Parathyroid adenoma (tissue), 2 donors: ENCODE measurements around the gene TUBB2B.
A peak's percentile ranks its signal among the peaks of the same experiment; 100 is the strongest.

ENCODE experiments used
- H2AFZ ChIP-seq: fragments of 300-600 bp; sonication (generic); one replicate; pipeline ENCODE4 v1.7.0; 2017; ENCODE audit warnings: antibody characterized with exemption, mild to moderate bottlenecking
- H3K27ac ChIP-seq: fragments of 300-600 bp; sonication (generic); one replicate; pipeline ENCODE4 v1.7.0; 2017
- H3K27me3 ChIP-seq: fragments of 300-600 bp; sonication (generic); one replicate; pipeline ENCODE4 v1.7.0; 2017; ENCODE audit warnings: low read length; ENCODE audit not compliant: control insufficient read depth, insufficient read depth
- H3K36me3 ChIP-seq: fragments of 300-600 bp; sonication (generic); one replicate; pipeline ENCODE4 v1.7.0; 2017; ENCODE audit warnings: low read length; ENCODE audit not compliant: control insufficient read depth, insufficient read depth
- H3K4me1 ChIP-seq: fragments of 300-600 bp; sonication (generic); one replicate; pipeline ENCODE4 v1.7.0; 2017; ENCODE audit warnings: control low read depth
- H3K4me2 ChIP-seq: fragments of 300-600 bp; sonication (generic); one replicate; pipeline ENCODE4 v1.7.0; 2017; ENCODE audit warnings: low read length
- H3K4me3 ChIP-seq: fragments of 300-600 bp; sonication (generic); one replicate; pipeline ENCODE4 v1.7.0; 2017; ENCODE audit warnings: low read depth, low read length
- H3K79me2 ChIP-seq: fragments of 300-600 bp; sonication (generic); one replicate; pipeline ENCODE4 v1.7.0; 2017; ENCODE audit warnings: control low read depth
- H3K9ac ChIP-seq: fragments of 300-600 bp; sonication (generic); one replicate; pipeline ENCODE4 v1.7.0; 2017; ENCODE audit warnings: mild to moderate bottlenecking
- H3K9me3 ChIP-seq: fragments of 300-600 bp; sonication (generic); one replicate; pipeline ENCODE4 v1.7.0; 2017; ENCODE audit warnings: low read length; ENCODE audit not compliant: control insufficient read depth
- CTCF ChIP-seq: fragments of 300-600 bp; sonication (generic); IDR thresholded peaks from one replicate; pipeline ENCODE4 v1.7.0; 2017; ENCODE audit warnings: antibody characterized with exemption, mild to moderate bottlenecking
- donor health status: primary hyperparathyroidism.

TUBB2B gene

GRCh38 chr6:3228771-3229565, 1.5 kb upstream of the TUBB2B start:
- Histone ChIP-seq H3K27me3 (peaks cover 10% of the 10 kb centered on the region), H3K9ac (no peak overlapping the region), H3K36me3 (no peaks in the 10 kb centered on the region), H3K27ac (no peak overlapping the region), H3K9me3 (no peaks in the 10 kb centered on the region), H3K4me2 (peak overlapping the region; percentile 60), H2AFZ (no peak overlapping the region), H3K79me2 (no peaks in the 10 kb centered on the region), H3K4me3 (no peak overlapping the region), H3K4me1 (peaks cover 8% of the 10 kb centered on the region)
- no peak for TF ChIP-seq CTCF

GRCh38 chr6:3228046-3228671, 706 bp upstream of the TUBB2B start:
- no peak for TF ChIP-seq CTCF
- Histone ChIP-seq H3K27me3 (peaks cover 10% of the 10 kb centered on the region), H3K36me3 (no peaks in the 10 kb centered on the region), H3K4me3 (no peak overlapping the region), H3K9me3 (no peaks in the 10 kb centered on the region), H3K27ac (no peak overlapping the region), H3K9ac (no peak overlapping the region), H3K79me2 (no peaks in the 10 kb centered on the region), H3K4me1 (peaks cover 8% of the 10 kb centered on the region), H2AFZ (peak overlapping the region; percentile 34), H3K4me2 (peak overlapping the region; percentile 55)

GRCh38 chr6:3226481-3227362, 731 bp downstream of the TUBB2B start:
- no peaks in the 10 kb centered on the region for H3K79me2 ChIP-seq
- H3K9me3 ChIP-seq: no peaks in the 10 kb centered on the region
- no peak overlapping the region for H3K9ac ChIP-seq
- no peak overlapping the region for H3K27ac ChIP-seq
- H2AFZ ChIP-seq: peak overlapping the region; percentile 25
- peak overlapping the region; percentile 11 for H3K4me3 ChIP-seq
- H3K27me3 ChIP-seq: peaks cover 10% of the 10 kb centered on the region
- peak overlapping the region; percentile 55 for H3K4me2 ChIP-seq
- H3K4me1 ChIP-seq: peaks cover 8% of the 10 kb centered on the region
- no peak for TF ChIP-seq CTCF
- H3K36me3 ChIP-seq: no peaks in the 10 kb centered on the region

GRCh38 chr6:3226042-3226441, 1.4 kb downstream of the TUBB2B start:
- peaks cover 8% of the 10 kb centered on the region for H3K4me1 ChIP-seq
- H3K27ac ChIP-seq: no peak overlapping the region
- no peaks in the 10 kb centered on the region for H3K36me3 ChIP-seq
- no peak overlapping the region for H3K4me3 ChIP-seq
- no peak overlapping the region for H3K4me2 ChIP-seq
- no peaks in the 10 kb centered on the region for H3K79me2 ChIP-seq
- peaks cover 10% of the 10 kb centered on the region for H3K27me3 ChIP-seq
- no peak overlapping the region for H3K9ac ChIP-seq
- no peak for TF ChIP-seq CTCF
- H3K9me3 ChIP-seq: no peaks in the 10 kb centered on the region
- no peak overlapping the region for H2AFZ ChIP-seq
